Measurements from ENCODE around the gene DNAL1. TPM values are rescaled to one million over a fixed set of nuclear protein-coding genes. Genes with fewer than 3 reads are reported as not detected.

The DNAL1 gene
- total RNA-seq, 4 donors from 2014 or later = 5.9 to 11.7 (median 8.1) TPM

- no peak for TF ChIP-seq CTCF (IDR thresholded peaks at IDR 0.05; ENCODE audit: low read depth)
Measured at GRCh38 chr14:73732006-73732405, 87.2 kb downstream of the DNAL1 start.

- TF ChIP-seq CTCF (IDR thresholded peaks at IDR 0.05; ENCODE audit: low read depth) = no peak
Measured at GRCh38 chr14:73736842-73737241, 92.1 kb downstream of the DNAL1 start.

- no peak for TF ChIP-seq CTCF (IDR thresholded peaks at IDR 0.05; ENCODE audit: low read depth)
Measured at GRCh38 chr14:73738518-73739173, 93.9 kb downstream of the DNAL1 start.

DNA sequence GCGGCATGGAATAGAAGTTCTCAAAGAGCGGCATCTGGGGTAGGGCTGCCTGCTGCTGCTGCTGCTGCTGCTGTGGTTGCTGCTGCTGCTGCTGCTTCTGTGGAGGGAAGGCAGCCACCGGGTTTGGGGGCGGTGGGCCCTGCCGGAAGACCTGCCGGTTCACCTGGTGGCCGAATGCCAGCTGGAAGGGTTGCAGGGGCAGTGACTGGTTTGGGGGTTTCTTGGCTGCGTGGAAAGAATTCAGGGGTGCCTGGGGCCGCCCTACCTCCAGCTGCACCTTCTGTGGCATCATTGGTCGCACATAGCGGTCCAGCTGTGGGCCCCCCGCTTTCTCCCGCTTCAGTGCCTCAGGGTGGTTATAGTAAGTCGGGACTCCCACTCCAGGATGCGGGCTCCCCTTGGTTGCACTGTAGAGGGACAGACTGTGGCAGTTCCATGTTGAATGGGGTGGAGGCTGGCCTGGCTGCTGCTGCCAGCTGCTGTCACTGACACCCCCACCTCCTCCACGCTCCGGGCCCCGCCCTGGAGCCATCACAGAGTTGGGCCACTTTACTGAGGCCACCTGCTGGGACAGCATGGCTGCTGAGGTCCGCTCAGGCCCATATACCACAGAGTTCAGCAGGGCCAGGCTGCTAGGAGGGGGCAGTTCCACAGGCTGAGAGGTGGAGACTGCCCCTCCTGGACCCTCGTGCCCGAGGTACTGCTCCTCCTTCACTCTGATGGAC, 94.5 kb downstream of the DNAL1 start:
- TF ChIP-seq CTCF (IDR thresholded peaks at IDR 0.05; ENCODE audit: low read depth) = no peak

- no peak for TF ChIP-seq CTCF (IDR thresholded peaks at IDR 0.05; ENCODE audit: low read depth)
Measured at GRCh38 chr14:73739899-73740617, 95.3 kb downstream of the DNAL1 start.

GRCh38 chr14:73740618-73741326, 96.0 kb downstream of the DNAL1 start:
- TF ChIP-seq CTCF (IDR thresholded peaks at IDR 0.05; ENCODE audit: low read depth) = no peak
